Progenitor cell of endocrine pancreas (in vitro differentiated cells): ENCODE results near the gene ACAP2. TPM values are rescaled to one million over a fixed set of nuclear protein-coding genes. Genes with fewer than 3 reads are reported as not detected.
"Not testable (repeated sequence)": the region's sequence is repeated elsewhere in the genome, so short reads cannot be mapped to it uniquely, and the experiment has no call there.

Experiments used
- DNase-seq: peaks from one replicate; pipeline ENCODE4 v3.0.0; 2021; ENCODE audit warnings: low spot score; ENCODE audit not compliant: unreplicated experiment
- H3K27ac Mint-ChIP-seq: 2 replicates; pipeline ENCODE4 v1.8.0; 2021; ENCODE audit warnings: mild to moderate bottlenecking, moderate library complexity, mixed read lengths
- H3K27me3 Mint-ChIP-seq: 2 replicates; pipeline ENCODE4 v1.8.0; 2021; ENCODE audit warnings: mixed read lengths
- H3K36me3 Mint-ChIP-seq: 2 replicates; pipeline ENCODE4 v1.8.0; 2022; ENCODE audit warnings: mixed read lengths; ENCODE audit not compliant: insufficient read depth
- H3K4me1 Mint-ChIP-seq: 2 replicates; pipeline ENCODE4 v1.8.0; 2021; ENCODE audit warnings: low read depth, mixed read lengths
- H3K4me3 Mint-ChIP-seq: 2 replicates; pipeline ENCODE4 v1.8.0; 2021; ENCODE audit warnings: low read depth, mild to moderate bottlenecking, moderate library complexity, mixed read lengths
- H3K9me3 Mint-ChIP-seq: 2 replicates; pipeline ENCODE4 v1.8.0; 2021; ENCODE audit warnings: low read depth, mixed read lengths
- total RNA-seq: library from RNA; stranded (reverse); gene quantifications from 2 replicates; pipeline ENCODE4 v1.2.1, GENCODE V29; 2021
- TF ChIP-seq, protein P1 (sequence below): fragments of 200-600 bp; sonication (generic); IDR thresholded peaks from one replicate; pipeline ENCODE4 v1.5.0; 2021; ENCODE audit warnings: antibody characterized with exemption, mild to moderate bottlenecking; ENCODE audit not compliant: unreplicated experiment

The ACAP2 gene
- total RNA-seq, 1 donor from 2014 or later = 34.2 TPM

- Mint-ChIP-seq H3K36me3 (peaks cover 18% of the 10 kb centered on the region), H3K9me3 (no peaks in the 10 kb centered on the region), H3K27ac (no peak overlapping the region), H3K4me3 (no peak overlapping the region), H3K27me3 (no peaks in the 10 kb centered on the region), H3K4me1 (peaks cover 8% of the 10 kb centered on the region)
- TF ChIP-seq, protein P1, sequence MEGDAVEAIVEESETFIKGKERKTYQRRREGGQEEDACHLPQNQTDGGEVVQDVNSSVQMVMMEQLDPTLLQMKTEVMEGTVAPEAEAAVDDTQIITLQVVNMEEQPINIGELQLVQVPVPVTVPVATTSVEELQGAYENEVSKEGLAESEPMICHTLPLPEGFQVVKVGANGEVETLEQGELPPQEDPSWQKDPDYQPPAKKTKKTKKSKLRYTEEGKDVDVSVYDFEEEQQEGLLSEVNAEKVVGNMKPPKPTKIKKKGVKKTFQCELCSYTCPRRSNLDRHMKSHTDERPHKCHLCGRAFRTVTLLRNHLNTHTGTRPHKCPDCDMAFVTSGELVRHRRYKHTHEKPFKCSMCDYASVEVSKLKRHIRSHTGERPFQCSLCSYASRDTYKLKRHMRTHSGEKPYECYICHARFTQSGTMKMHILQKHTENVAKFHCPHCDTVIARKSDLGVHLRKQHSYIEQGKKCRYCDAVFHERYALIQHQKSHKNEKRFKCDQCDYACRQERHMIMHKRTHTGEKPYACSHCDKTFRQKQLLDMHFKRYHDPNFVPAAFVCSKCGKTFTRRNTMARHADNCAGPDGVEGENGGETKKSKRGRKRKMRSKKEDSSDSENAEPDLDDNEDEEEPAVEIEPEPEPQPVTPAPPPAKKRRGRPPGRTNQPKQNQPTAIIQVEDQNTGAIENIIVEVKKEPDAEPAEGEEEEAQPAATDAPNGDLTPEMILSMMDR = no peak
- DNase-seq = no peak
Measured at GRCh38 chr3:195296662-195297061, 146.2 kb downstream of the ACAP2 start.

DNA sequence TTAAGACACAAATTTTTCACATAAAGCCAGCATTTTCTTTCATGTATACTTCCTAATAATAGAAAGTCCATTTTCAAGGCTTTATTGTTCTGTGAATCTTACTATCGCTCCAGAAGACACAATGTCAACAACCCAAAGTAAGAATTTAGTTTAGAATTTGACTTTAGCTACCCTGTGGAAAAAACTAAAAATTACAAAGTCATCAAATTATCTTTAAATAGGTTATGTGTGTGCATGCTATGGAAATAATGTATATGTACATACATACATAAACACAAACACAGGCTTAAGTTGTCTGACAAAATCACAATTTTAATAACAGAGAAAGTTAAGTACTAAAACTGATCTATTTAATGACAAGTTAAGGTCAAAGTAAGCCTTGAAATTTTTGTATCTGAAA lies 151.7 kb downstream of the ACAP2 start:
- no peak for DNase-seq
- Mint-ChIP-seq H3K36me3 (peaks cover 25% of the 10 kb centered on the region), H3K27ac (no peak overlapping the region), H3K4me3 (no peak overlapping the region), H3K9me3 (no peaks in the 10 kb centered on the region), H3K4me1 (no peaks in the 10 kb centered on the region), H3K27me3 (peaks cover 6% of the 10 kb centered on the region)
- TF ChIP-seq, protein P1 = no peak

DNA sequence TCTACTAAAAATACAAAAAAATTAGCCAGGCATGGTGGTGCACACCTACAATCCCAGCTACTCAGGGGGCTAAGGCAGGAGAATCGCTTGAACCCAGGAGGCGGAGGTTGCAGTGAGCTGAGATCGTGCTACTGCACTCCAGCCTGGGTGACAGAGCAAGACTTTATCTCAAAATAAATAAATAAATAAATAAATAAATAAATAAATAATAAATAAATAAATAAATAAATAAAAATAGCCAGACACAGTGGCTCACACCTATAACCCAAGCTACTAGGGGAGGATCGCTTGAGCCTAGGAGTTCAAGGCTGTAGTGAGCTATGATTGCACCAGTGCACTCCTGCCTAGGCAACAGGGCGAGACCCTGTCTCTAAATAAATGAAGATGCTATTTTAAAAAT lies 152.2 kb downstream of the ACAP2 start:
- DNase-seq, H3K27ac Mint-ChIP-seq, H3K27me3 Mint-ChIP-seq, H3K4me3 Mint-ChIP-seq, H3K4me1 Mint-ChIP-seq, H3K9me3 Mint-ChIP-seq: not testable (repeated sequence)
- peaks cover 25% of the 10 kb centered on the region for H3K36me3 Mint-ChIP-seq

DNA sequence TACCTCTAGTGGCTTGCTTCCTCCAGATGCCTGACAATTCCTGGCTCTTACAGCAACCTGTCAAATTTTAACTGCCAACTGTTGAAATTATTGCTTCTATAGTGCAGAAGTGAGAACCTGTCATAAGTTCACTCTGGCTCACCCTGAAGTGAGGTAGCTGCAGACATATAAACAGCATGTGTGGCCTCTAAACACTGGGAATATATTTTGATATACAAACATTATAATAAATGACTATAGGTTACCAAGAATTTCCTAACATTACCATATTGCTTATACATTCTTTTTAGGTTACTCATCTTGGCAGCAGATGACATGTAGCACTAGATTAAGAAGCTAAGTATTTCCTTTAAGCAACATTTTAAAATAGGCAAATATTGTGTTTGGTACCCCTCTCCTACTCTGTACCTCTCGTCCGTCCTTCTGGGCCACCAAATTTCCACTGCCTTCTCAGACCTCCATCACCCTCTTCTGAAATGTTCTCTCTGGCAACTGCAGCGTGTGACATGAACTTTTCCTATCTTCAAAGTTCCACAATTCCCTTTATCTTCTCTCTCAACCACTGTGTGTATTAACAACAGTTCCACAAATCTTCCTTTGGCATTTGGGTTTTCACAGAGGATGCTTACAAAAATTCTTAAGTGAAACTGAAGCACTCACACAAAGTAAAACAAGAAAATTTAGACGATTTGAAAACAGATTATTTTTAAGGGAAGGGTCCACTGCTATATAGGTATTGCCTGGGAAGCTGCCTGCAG lies 156.5 kb downstream of the ACAP2 start:
- Mint-ChIP-seq H3K9me3 (no peaks in the 10 kb centered on the region), H3K27me3 (peaks cover 9% of the 10 kb centered on the region), H3K27ac (no peak overlapping the region), H3K36me3 (peaks cover 17% of the 10 kb centered on the region), H3K4me3 (no peak overlapping the region), H3K4me1 (peaks cover 24% of the 10 kb centered on the region)
- TF ChIP-seq, protein P1 = no peak
- DNase-seq = no peak

- TF ChIP-seq, protein P1 = no peak
Measured at GRCh38 chr3:195285372-195285771, 157.4 kb downstream of the ACAP2 start.

GRCh38 chr3:195284842-195285241 lies 158.0 kb downstream of the ACAP2 start:
- Mint-ChIP-seq H3K27me3 (peaks cover 9% of the 10 kb centered on the region), H3K36me3 (peaks cover 14% of the 10 kb centered on the region), H3K9me3 (no peaks in the 10 kb centered on the region), H3K27ac (no peak overlapping the region), H3K4me3 (peak overlapping the region; percentile 33), H3K4me1 (peaks cover 24% of the 10 kb centered on the region)
- TF ChIP-seq, protein P1 = no peak
- DNase-seq = no peak

More at GRCh38 chr3:195285372-195285771, 157.4 kb downstream of the ACAP2 start:
- H3K9me3 Mint-ChIP-seq = no peaks in the 10 kb centered on the region
- peaks cover 9% of the 10 kb centered on the region for H3K27me3 Mint-ChIP-seq
- H3K27ac Mint-ChIP-seq = no peak overlapping the region
- peaks cover 24% of the 10 kb centered on the region for H3K4me1 Mint-ChIP-seq
- no peak for DNase-seq
- peak overlapping the region; percentile 33 for H3K4me3 Mint-ChIP-seq
- H3K36me3 Mint-ChIP-seq = peaks cover 17% of the 10 kb centered on the region
